ENCODE data around the gene FBXO2.

GRCh38 chr1:11606775-11607174 is 47.5 kb downstream of the FBXO2 start:
- no peak for TF ChIP-seq EP300 (IDR thresholded peaks at IDR 0.05; ENCODE audit: borderline replicate concordance in 1 of 2, control insufficient read depth in 1 of 2, low read depth in 2 of 2, low read length in 2 of 2)
- TF ChIP-seq ZNF592 (IDR thresholded peaks at IDR 0.05), result no peak

All from GM12878 (cell line).